Measurements from ENCODE around the gene BTD.

BTD gene

DNA sequence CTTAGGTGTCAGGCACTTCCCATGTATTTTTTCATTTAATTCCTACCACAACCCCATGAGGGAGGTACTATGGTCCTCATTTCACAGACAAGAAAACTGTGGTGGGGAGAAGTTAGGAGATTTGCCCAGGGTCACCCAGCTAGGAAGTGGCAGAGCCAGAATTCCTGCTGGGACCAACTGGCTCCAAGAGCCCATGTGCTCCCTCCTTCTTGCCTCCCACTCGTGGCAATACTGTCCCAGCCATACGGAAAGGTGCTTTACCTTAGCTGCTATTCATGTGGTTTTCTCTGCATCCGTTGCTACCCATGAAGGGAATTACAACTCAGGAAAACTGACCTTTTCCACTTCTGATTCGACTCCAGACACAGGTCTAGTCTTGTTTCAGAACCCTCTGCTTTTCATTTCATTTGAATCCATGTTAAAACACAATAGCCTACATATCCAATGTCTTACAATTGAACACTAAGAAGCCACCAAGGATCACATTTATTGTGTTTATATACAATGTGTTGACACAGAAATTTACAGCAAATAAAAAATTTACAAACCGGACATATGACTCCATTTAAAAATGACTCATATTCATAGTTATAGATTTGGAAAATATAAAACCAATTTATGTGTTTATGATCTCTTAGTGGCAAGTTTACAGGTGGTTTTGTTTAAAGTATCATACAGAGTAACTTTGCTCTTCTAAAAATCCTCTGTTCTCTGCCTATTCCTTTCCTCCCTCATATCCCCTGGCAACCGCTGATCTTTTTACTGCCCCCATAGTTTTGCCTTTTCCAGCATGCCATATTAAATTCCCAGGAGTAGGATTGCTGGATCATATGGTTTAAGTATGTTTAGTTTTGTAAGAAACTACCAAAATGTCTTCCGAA is 58.8 kb downstream of the BTD start:
- TF ChIP-seq CTCF (IDR thresholded peaks at IDR 0.05; ENCODE audit: low read length, missing control alignments): no peak
- no peak overlapping the region for H3K4me3 ChIP-seq (replicated peaks; ENCODE audit: low read depth, low read length)
- no peak for DNase-seq (ENCODE audit: low read depth)

- TF ChIP-seq CTCF (IDR thresholded peaks at IDR 0.05; ENCODE audit: low read length, missing control alignments): no peak
- no peak for DNase-seq (ENCODE audit: low read depth)
- H3K4me3 ChIP-seq (replicated peaks; ENCODE audit: low read depth, low read length): no peak overlapping the region
These were observed 62.6 kb downstream of the BTD start for GRCh38 chr3:15664144-15664543.

DNA sequence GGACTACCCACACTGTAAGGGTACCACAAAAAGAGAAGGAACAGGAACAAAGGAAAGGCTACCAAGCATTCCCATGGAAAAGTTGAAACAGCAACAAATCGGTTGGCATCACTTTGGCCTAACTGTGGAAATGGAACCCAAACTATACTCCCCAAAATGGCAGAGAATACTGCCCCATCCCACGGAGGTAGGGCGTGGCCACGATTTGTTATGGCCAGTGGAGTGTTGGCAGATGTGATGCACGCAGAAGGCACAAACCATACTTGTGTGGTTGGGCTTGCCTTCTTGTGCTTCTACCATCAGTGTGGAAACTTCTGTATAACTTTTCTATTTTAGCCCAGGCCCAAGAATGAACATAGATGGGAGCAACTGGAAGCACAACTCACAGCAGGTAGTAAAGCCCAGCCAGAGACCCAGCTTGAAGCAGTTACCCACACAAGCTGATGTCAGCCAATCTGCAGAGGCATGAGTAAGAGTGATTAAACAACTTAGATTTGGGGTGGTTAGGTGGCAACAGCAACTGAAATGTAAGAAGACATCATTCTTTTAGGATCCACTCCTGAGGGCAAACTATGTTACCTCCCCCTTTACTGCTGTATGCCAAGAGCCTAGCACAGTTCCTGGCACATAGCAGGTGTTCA is 64.1 kb downstream of the BTD start:
- TF ChIP-seq CTCF (IDR thresholded peaks at IDR 0.05; ENCODE audit: low read length, missing control alignments): no peak
- DNase-seq (ENCODE audit: low read depth): no peak
- H3K4me3 ChIP-seq (replicated peaks; ENCODE audit: low read depth, low read length): no peak overlapping the region

GRCh38 chr3:15666277-15666676 is 64.7 kb downstream of the BTD start:
- TF ChIP-seq CTCF (IDR thresholded peaks at IDR 0.05; ENCODE audit: low read length, missing control alignments): no peak
- H3K4me3 ChIP-seq (replicated peaks; ENCODE audit: low read depth, low read length): no peak overlapping the region

DNA sequence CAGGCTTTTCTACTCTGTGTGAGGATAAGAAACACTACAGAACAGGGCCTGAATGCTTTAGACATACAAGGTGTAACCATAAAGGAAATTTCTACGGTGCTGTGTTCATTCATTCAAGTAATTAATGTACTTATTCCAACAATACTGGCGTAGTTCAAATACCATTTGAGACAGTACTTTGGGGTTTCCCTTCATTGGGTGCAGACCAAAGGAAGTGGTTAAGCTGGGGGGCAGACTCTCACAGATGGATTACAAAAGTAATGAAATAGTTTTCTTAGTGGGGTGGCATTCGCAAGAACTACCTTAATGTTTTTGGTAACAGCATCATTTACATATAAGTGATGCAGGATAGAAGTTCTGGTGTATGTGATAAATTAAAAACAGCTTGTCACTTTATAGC is 65.9 kb downstream of the BTD start:
- no peak for TF ChIP-seq CTCF (IDR thresholded peaks at IDR 0.05; ENCODE audit: low read length, missing control alignments)
- H3K4me3 ChIP-seq (replicated peaks; ENCODE audit: low read depth, low read length): no peak overlapping the region
- DNase-seq (ENCODE audit: low read depth): no peak

More at GRCh38 chr3:15666277-15666676, 64.7 kb downstream of the BTD start:
- DNase-seq (ENCODE audit: low read depth): no peak

DNA sequence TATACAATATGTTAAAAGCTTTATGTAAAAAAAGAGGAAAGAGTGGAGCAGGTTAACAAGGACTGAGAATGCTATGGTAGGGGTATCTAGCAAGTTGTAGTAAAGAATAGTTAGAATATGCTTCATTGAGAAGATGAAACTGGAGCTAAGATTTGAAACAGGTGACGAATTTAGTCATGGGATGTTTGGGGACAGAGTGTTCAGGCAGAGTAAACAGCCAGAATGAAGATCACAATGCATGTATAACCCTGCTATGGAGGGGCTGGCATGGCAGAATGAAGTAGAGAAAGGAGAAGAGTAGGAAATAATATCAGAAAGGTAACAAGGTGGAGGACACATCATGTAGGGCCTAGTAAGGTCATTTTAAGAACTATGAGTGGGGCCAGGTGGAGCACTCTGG is 72.0 kb downstream of the BTD start:
- DNase-seq (ENCODE audit: low read depth): no peak
- H3K4me3 ChIP-seq (replicated peaks; ENCODE audit: low read depth, low read length): no peak overlapping the region
- TF ChIP-seq CTCF (IDR thresholded peaks at IDR 0.05; ENCODE audit: low read length, missing control alignments): no peak

All from fibroblast of pulmonary artery (primary cell).